NCI-H460 (cell line): Measurements from ENCODE around the gene PDHA1. TPM values are rescaled to one million over a fixed set of nuclear protein-coding genes. Genes with fewer than 3 reads are reported as not detected.

Experiments used
- DNase-seq: peaks from one replicate; pipeline ENCODE4 v3.0.0-alpha.2; 2016; ENCODE audit warnings: low read depth; ENCODE audit errors: extremely low read depth
- polyA plus RNA-seq: library from polyadenylated mRNA; depleted of rRNA; stranded (reverse); fragments of >200 nt; gene quantifications from 2 replicates; pipeline ENCODE4 v1.2.3, GENCODE V29; 2014; cell fraction: nucleus; rRNA removed
- total RNA-seq: library from RNA; depleted of rRNA; stranded (reverse); fragments of >200 nt; shearing (Covaris generic); gene quantifications from 2 replicates; pipeline ENCODE4 v1.2.3, GENCODE V29; 2014; rRNA removed

Gene PDHA1
- 309 and 353 TPM in 2 replicates for total RNA-seq
- polyA plus RNA-seq = 346 and 546 TPM in 2 replicates

DNA sequence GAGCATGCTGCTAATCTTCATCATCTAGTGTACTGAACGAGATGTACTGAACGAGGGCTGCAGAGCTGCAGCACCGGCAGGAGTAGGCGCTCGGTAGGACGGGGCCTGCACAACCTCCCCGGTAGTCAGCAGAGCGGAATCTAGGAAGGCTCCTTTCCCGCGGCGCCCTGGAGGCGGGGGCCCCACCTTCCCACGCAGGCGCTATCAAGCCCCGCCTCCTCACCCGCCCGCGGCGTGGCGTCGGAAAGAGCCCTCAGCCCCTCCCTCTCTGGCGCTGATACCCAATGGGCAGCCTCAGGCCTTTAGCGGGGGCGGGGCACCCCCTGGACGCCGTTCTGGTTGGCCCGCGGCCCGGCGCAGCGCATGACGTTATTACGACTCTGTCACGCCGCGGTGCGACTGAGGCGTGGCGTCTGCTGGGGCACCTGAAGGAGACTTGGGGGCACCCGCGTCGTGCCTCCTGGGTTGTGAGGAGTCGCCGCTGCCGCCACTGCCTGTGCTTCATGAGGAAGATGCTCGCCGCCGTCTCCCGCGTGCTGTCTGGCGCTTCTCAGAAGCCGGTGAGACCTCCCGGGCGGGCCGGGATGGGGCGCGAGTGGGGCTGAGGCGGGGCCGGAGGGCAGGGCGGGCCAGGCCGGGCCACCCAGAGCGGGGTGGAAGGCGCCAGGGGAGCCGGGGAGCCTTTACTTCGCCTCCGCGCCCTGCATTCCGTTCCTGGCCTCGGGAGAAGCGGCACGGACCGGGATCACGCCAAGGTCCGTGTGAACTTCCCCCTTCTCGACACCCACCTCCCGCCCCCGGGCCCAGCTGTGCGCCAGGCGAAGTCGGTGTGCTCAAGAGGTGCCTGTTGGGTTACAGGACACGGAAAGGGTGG, at the start of gene PDHA1:
PDHA1 (plus strand) TSS at position 393 of the 874 bp plus-strand sequence; CDS start at position 504, 111 bp downstream.
- DNase-seq = peak; percentile 95

DNA sequence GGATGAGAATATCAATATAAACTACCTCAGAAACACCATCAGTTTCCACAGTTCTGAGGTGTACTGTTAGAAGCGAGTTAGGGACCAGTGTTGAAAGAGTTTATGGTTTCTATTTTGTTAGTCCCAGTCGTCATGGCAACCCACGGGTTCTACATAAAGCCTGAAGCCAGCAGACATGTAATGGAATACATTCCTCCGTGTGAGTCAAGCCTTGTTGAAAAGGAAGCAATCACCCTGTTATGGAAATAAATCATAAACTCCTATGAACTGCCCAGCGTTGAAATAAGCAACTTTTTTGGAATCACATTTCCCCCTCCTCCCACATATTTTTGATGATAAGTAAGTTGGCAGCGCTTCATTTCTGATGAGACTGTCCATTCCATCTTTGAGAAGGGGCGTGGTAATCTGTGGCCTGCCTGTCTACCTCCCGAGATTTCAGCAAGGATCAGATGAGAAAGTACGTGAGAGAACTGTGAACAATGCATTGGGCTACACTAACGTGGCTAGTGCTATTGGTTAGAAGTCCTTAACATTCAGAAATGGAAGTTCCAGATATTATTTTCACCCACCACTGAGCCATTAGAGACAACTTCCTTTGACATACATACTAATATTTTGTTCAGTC, 40.4 kb upstream of the PDHA1 start:
- DNase-seq = no peak

DNA sequence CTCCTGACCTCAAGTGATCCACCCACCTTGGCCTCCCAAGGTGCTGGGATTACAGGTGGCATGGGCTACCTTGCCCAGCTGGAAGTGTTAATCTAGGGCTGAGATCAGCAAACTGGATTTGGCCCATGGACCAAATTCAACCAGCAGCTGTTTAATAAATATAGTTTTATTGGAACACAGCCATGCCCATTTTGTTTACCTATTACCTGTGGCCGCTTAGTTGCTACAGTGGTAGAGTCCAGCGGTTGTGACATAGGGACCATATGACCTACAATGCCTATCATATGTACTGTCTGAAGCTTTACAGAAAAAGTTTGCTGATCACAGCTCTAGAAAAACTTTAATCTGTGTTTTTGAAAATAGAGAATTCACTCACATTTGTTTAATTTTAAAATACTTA, 17.2 kb upstream of the PDHA1 start:
- DNase-seq = no peak

DNA sequence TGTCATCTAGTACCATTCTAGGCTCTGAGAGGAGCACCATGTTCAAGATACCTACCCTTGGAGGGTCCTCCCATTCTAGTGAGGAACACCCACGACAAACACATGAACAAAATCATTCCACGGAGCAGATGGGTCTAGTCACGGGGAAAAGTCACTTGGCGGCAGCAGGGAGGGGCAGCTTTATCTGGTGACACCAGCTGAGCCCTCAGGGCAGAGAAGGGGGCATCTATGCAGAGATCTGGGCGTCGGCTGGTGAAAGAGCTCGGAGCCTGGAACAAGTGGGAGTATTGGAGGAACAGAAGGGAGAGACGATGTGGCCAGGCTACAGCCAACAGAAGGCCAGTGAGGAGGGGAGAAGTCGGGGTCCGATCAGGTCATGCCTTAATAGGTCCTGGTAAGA, 11.9 kb upstream of the PDHA1 start:
- DNase-seq = no peak

DNA sequence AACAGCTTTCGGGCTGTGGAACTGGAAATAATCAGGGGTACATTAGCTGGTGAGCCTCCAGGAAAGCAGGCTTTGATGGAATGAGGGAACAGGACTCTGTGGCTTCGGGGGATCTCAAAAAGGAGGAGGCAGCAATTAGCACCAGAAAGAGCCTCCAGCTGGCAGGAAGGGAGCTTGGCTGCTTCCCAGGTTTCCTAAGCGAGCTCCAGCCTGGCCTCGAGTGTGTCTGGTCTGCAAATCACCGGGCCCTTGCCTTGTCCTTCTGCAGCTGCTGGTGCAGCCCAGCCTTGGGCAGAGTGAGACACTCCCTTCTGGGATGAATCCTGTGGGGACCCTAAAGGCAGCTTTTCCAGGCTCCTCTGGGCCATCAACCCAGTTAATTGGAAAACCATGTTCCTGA, 10.7 kb upstream of the PDHA1 start:
- no peak for DNase-seq

GRCh38 chrX:19334945-19335626, 8.6 kb upstream of the PDHA1 start:
- DNase-seq = peak; percentile 30

- no peak for DNase-seq
These were observed 1.3 kb upstream of the PDHA1 start for GRCh38 chrX:19342331-19342906.

GRCh38 chrX:19343085-19343534, 617 bp upstream of the PDHA1 start:
- DNase-seq = no peak

- DNase-seq = no peak
These were observed 934 bp downstream of the PDHA1 start for GRCh38 chrX:19344661-19345060.

DNA sequence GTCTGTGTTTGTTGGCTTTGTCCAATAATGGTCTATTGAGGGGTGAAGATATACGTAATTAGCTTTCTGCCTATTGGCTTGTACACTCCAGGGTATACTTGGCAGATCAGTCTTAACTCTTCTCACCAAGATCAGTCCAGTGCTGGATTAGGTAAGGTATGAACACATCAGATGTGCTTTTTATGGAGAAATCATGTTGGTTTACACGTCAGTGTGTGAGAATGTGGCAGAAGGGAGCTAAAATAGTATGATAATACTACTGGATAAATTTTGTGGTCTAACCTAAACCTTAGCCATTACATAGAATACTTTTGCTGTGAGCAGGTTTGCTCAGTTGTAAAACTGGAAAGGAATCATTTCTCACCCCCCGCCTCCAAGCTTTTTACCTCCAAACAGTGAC, 4.2 kb downstream of the PDHA1 start:
- DNase-seq = no peak

GRCh38 chrX:19349264-19349663, 5.5 kb downstream of the PDHA1 start:
- no peak for DNase-seq

DNA sequence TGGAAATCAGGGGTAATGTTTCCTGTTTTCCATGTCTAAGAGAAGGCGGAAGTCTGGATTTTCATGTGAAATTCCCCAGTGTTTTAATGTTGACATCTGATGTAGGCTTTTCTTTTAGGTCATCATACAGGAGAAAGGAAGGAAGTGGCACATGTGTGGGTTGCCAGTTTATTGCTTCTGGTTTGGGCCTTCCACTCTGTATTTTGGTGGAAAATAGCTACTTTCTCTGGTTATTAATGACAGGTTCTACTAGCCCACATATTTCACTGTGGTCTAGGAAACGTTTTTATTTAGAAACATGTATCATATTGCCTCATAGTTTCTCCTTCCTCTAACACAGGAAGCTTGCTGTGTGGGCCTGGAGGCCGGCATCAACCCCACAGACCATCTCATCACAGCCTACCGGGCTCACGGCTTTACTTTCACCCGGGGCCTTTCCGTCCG, 7.2 kb downstream of the PDHA1 start:
- DNase-seq = no peak

DNA sequence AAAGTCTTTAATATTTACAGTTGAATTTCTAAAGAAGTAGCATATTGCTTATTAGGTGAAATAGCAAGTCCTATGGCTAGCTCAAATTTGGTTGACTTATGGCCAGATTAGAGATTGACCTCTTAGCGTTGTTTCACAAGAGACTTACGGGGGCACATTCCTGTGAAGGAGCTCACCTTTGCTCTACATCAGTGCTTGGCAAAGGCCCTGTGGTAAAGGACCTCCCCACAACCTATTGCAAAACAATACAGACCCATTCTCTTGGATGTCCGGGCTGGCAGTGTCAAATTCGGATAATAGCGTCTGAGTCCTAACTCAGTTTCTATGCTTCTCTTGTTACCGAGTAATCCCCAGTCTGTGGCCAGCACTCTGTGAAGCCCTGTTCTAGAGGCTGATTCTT, 10.9 kb downstream of the PDHA1 start:
- no peak for DNase-seq

DNA sequence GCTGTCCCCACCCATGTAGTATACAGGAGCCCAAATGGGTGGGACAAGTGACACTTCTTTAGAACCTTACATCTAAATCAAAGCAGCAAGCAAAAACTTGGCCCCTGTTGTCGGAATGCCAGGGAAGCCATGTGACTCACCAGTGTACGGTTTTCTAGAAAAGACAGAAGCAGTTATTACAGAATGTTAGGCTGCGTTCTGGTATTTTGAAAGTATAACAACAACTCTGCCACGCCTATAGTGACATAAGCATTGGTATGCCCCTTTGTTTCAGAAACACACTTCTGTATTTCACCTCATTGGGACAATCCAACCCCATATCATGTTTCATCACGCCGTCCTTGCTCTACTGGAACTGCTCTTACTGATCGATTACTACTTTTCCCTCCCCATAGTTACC, 14.8 kb downstream of the PDHA1 start:
- DNase-seq = no peak

DNA sequence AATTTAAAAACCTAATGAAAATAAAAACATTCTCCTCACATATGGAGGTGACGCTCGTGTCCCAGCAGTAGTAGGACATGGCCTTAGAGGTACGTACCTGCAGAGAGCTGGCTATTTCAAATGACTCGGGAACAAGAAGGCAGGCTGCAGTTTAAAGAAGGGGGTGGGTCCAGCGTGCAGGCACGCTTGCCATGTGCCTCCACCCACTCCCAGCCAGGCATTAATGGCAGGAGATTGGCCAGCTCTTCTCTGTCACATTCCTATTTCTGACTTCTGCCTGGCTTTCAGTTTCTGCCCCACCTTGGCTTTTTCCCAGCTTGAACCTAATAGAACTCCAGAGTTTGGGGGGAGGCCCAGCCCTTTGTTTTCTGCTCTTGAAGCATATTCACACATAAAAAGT, 17.2 kb downstream of the PDHA1 start:
- DNase-seq = no peak

DNA sequence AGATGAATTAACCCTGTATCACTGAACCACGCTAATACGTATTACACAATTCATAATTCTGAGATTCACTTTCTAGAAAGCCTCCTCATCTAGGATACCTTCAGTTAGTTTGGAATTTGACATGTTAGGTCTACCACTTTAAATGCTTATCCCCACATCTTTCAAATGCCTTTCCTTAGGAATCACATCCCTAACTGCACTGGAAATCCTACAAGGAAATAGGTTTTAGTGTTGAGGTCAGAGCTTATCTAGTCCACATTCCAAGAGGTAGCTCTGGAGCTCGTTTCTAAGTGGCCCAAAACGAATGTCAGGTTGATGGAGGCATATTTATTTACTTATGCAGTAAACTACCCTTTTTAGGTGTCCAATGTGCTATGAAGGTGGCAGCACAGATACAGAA, 18.0 kb downstream of the PDHA1 start:
- no peak for DNase-seq

DNA sequence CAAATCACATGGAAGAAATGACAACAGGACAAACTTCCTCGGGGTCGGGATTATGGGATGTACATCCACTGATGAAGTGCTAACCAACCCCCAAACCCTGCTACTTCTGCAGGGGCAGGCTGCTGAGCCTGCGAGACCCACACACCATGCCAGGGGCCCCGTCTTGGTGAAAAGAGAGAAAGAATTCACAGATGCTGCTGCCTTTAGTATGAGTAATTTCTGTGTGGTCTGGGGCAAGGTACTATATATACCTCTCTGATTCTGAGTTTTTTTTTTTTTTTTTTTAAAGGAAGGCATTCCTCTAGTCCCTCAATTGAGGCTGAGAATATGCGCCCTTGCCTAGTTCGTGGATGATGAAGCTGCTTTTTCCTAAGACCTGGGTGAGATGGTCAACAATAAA, 24.8 kb downstream of the PDHA1 start:
- DNase-seq = no peak

DNA sequence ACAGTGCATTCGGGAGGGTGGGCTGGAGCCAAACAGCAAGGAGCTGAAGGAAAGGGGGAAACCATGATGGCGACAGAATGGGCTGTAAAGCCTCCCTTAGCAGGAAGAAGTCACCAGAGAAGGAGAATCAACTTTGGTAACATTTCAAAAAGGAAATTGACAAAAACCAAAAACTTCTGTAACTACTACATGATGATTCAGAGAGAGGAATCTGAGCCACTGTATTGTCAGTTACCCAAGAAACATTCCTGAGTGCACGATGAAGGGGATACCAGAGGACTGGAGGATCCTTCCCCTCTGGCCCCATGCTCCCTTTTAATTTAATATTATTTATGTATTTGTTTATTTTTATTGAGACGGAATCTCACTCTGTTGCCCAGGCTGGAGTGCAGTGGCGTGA, 26.3 kb downstream of the PDHA1 start:
- no peak for DNase-seq

DNA sequence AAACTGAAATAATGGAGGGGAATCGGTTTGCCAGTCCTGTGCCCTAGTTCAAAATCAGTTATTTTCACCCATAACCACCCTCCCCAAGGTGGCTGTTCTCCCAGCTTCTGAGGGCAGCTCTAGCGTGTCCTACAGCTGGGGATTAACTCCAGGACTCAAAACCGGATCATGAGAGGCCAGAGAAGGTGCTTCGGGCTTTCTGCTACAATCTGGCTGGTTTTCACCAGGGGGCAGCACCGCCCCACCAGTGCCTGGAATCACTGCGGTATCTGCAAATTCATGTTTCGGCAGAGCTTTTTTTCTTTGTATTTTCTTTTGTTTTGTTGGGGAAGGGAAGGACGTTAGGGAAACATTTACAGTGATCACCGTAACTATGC, 28.4 kb downstream of the PDHA1 start:
- DNase-seq = peak; percentile 62

GRCh38 chrX:19372547-19373331, 29.0 kb downstream of the PDHA1 start:
- DNase-seq = no peak
